IPS-NIHi11 (cell line): ENCODE measurements around the gene FASN.

Experiments used
- DNase-seq: peaks from one replicate; pipeline ENCODE4 v3.0.0; 2012; ENCODE audit warnings: mixed read lengths, low spot score

Gene FASN

DNA sequence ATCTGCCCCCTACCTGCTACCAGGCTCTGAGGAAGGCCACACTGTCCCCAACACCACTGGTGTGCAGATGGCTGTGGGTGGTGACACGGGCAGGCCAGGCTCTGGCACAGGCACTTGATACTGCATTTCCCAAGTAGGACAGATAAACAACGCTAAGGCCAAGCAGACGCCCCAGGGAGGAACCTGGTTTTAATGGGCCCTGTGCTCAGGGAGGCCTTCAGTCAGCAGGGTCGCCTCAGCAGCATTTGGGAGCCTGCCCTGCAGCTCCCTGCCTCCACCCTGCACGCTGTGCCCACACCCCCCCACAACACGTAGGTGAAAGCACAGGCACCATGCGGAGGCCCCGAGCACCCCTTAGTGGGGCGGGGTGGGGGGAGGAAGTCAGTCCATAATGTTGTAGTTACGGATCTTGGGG, 3.3 kb upstream of the FASN start:
- DNase-seq: no peak

DNA sequence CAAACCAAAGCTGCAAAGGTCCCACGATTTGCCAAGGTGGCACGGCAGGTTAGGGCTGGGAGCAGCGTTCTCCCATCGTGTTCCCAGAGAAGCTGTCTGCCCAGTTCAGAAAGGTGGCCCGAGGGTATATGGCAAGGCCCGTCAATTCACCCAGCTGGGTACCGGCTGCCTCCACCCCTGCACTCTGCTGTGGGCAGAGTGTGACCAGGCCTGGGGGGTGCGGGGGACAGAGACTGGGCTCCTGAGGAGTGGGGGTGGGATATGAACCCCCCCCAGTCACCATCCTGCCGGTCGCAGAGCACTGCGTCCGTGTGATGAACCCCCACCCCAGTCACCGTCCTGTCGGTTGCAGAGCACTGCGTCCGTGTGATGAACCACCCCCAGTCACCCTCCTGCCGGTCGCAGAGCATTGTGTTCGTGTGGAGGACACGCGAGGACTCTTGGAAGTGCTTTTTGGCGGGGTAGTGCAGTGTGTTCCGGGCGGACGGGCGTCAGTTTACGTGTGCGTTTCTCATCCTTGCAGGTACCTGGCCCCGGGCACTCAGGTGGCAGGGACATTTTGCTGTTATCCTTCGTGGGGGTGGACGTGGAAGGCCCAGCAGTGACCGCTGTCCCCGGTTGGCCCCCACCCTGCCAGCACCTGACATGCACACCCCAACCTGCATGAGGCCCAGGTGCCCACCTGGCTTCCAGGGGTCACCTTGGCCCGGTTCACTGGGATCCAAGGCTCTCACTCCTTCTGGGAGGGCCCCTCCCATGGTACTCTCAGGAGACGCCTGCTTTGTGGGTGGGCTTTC, 2.7 kb upstream of the FASN start:
- DNase-seq: no peak

GRCh38 chr17:82098939-82099763, 1.1 kb upstream of the FASN start:
- DNase-seq: peak; percentile 68

- DNase-seq: no peak
These were observed 192 bp downstream of the FASN start for GRCh38 chr17:82097919-82098168.

- peak; percentile 86 for DNase-seq
These were observed 685 bp downstream of the FASN start for GRCh38 chr17:82097184-82097918.

DNA sequence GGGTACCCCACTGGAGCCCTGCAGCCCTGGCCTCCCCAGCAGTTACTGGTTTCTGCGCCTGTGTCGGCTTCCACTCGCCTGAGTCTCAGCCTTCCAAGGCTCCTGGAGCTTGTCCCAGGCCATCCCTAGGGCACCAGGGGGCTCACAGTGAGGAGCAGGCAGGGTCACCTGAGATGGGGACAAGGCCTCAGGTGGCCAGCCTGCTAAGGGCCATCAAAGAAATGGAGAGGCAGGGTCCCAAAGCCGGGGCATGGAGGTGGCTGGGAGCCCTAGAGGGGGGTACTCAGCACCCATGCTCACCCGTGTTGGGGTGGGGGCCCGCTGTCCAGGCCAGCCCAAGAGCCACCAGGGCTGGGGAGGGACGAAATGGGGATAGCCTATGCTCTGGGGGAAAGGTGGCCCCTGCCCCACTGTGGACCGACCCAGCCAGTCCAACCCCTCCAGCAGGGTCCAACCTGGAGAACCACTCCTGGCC, 1.3 kb downstream of the FASN start:
- no peak for DNase-seq

- DNase-seq: no peak
These were observed 2.0 kb downstream of the FASN start for GRCh38 chr17:82095777-82096708.

DNA sequence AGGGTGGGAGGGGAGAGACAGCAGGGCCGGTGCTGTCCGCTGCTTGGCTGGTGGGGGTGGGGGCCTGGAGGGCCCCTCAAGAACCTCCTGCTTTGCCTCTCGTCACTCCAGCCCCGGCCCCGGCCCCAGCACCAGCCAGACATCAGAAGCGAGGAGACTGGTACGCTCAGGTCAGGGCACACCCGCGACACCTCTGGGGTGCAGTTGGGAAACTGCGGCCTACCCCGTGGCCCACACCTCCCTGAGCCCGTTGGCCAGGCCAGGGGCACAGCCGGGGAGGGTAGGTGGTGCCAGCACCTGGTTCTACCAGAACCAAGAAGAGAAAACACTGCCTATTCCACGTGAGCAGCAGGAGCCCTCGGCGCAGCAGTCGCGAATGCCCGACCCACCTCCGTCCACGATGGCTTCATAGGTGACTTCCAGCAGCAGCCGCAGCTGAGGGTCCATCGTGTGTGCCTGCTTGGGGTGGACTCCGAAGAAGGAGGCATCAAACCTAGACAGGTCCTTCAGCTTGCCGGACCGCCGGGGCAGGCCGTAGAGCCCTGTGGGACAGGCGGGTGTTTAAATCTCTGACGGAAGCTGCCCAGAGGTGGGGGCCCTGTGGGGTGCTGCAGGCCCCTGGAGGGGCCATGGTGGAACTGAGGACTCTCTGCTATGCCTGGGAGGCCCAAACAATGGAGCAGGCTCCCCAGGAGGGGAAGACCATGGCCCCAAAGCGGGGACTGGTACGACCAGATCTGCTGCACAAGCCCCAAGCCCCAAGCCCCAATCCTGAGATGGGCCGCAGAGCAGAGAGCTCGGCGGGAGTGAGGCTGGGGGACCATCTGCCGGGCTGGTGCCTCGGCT, 2.9 kb downstream of the FASN start:
- no peak for DNase-seq

DNA sequence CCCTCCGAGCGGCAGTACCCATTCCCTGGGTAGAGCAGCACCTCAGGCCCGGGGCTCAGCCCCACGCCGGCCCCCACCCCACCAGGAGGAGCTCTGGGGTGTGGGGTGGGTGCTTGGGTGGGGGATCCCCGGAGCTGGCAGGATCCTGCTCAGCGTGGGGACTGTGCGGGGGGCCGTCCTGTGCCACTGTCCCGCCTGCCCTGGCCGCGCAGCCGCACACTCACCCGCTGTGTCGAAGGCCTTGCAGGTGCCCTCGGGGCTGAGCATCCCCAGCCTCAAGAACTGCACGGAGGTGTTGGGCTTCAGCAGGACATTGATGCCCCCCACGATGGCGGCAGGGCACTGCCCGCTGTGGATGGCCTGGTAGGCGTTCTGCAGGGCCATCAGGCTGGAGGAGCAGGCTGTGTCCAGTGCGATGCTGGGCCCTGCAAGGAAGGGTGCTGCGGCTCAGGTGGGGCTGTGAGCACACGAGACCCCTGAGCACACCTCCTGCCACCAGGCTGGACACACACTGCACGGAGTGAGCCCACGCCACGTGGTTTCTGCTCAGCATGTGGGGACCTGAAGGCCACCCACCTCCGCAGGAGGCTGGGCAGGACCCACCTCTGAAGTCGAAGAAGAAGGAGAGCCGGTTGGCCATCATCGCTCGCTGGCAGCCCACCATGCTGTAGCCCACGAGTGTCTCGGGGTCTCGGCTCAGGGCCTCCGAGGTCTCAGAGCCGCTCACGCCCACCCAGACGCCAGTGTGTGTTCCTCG, 4.9 kb downstream of the FASN start:
- no peak for DNase-seq

DNA sequence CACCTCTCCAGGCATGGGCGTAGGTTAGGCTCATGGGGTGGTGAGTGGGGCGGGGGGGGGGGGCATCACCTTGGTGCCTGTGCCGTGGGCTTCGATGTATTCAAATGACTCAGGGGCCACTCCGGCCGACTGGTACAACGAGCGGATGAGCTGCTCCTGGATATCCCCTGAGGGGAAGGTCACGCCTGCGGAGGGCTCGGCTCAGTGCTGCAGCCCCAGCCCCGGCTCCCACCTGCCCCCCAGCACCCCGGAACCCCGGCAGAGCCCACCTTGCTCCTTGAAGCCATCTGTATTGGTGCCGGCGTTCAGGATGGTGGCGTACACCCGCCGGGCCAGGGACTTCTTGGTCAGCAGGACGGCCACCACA, 5.4 kb downstream of the FASN start:
- DNase-seq: no peak

GRCh38 chr17:82092094-82092586, 5.9 kb downstream of the FASN start:
- no peak for DNase-seq

DNA sequence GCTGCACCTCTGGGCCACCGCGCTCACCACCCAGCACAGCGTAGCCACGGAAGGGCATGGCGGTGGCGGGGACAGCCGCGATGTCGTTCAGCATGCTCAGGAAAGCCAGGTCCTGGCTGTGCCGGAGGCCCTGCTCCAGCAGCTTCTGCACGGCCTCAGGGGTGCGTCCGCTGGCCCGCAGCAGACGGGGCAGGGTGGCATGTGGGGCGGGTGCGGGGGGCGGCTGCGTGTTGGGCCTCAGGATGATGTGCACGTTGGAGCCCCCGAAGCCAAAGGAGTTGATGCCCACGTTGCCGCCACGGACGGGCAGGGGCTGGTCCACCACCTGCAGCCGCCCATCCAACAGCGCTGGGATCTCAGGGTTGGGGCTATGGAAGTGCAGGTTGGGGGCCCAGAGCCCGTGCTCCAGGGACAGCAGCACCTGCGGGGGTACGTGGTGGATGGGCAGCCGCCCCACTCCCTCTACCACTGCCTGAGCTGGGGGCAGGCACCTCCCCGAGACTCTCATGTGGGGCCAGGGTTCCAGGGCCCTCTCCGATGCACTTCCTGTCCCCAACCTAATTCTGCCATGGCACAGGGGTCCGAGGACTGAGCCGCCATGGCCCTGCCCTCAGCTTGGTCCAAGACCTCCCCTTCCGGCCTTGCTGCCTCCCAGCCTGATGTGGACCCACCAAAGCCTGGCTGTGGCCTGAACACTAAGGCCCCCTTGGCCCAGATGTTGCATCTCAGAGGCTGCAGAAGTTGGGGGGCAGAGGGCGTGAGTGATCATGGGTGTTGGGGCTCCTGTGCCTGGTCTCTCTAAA, 6.6 kb downstream of the FASN start:
- no peak for DNase-seq

GRCh38 chr17:82090549-82091263, 7.3 kb downstream of the FASN start:
- DNase-seq: no peak

- no peak for DNase-seq
These were observed 8.1 kb downstream of the FASN start for GRCh38 chr17:82089723-82090548.

- no peak for DNase-seq
These were observed 9.0 kb downstream of the FASN start for GRCh38 chr17:82088838-82089722.
